Testis (tissue), 3 donors: Measurements from ENCODE around the gene GPR150. TPM values are rescaled to one million over a fixed set of nuclear protein-coding genes. Genes with fewer than 3 reads are reported as not detected.

ENCODE experiments used
- DNase-seq: peaks from one replicate; pipeline ENCODE4 v3.0.0-alpha.2; 2019
- H3K27ac ChIP-seq, 2 donors: fragments of 200-600 bp; sonication (generic); one replicate each; pipeline ENCODE4 v1.5.1; 2019
- H3K27me3 ChIP-seq: fragments of 200-600 bp; sonication (generic); one replicate; pipeline ENCODE4 v1.5.1; 2019
- H3K36me3 ChIP-seq: fragments of 200-600 bp; sonication (generic); one replicate; pipeline ENCODE4 v1.5.1; 2017; ENCODE audit warnings: low read depth; ENCODE audit errors: missing control alignments
- H3K4me1 ChIP-seq: fragments of 200-600 bp; sonication (generic); one replicate; pipeline ENCODE4 v1.5.1; 2019
- H3K4me3 ChIP-seq, 2 donors: fragments of 200-600 bp; sonication (generic); one replicate each; pipeline ENCODE4 v1.5.1; 2017 to 2019
- H3K9me3 ChIP-seq: fragments of 200-600 bp; sonication (generic); one replicate; pipeline ENCODE4 v1.5.1; 2017
- POLR2A ChIP-seq: fragments of 450-650 bp; IDR thresholded peaks from one replicate; pipeline ENCODE4 v1.6.1; 2017; ENCODE audit warnings: antibody characterized with exemption, mild to moderate bottlenecking, moderate library complexity
- WGBS, 2 donors: methylation state at CpG; one replicate each; pipeline ENCODE4 v1.1.5; 2018; 5-methylcytosine and 5-hydroxymethylcytosine counted together
- intact Hi-C: fragments of 100-400 bp; cut with DNase I; formaldehyde crosslinking; loops from one replicate; pipeline ENCODE4 v1.15.1; 2023; ENCODE audit warnings: low total_unique reads
- polyA plus RNA-seq: library from polyadenylated mRNA; stranded (reverse); fragments of 350-450 nt; fragmentation: Illumina TruSeq; extraction: RNeasy Lipid Tissue Mini Kit (QIAGEN cat#74804); gene quantifications from one replicate; pipeline ENCODE4 v1.2.3, GENCODE V29; 2014; ENCODE audit warnings: low read depth, low replicate concordance; ENCODE audit not compliant: insufficient read depth
- total RNA-seq, 2 donors: library from RNA; depleted of rRNA; stranded (reverse); fragments of >200 nt; gene quantifications; one replicate each; pipeline ENCODE4 v1.2.3, GENCODE V29; 2016
- TF ChIP-seq, protein P1 (sequence below), 3 experiments: fragments of 450-650 bp in 2 of 3; fragments of 200-600 bp in 1 of 3; sonication (generic) in 1 of 3; IDR thresholded peaks; one replicate each; pipeline ENCODE4 v1.5.1; 2016 to 2019; ENCODE audit warnings: antibody characterized with exemption in 3 of 3, mild to moderate bottlenecking in 2 of 3, moderate library complexity in 1 of 3

The GPR150 gene
- total and polyA plus RNA-seq, 3 donors from 2014 or later, result 0.45 to 0.99 (median 0.87) TPM

DNA sequence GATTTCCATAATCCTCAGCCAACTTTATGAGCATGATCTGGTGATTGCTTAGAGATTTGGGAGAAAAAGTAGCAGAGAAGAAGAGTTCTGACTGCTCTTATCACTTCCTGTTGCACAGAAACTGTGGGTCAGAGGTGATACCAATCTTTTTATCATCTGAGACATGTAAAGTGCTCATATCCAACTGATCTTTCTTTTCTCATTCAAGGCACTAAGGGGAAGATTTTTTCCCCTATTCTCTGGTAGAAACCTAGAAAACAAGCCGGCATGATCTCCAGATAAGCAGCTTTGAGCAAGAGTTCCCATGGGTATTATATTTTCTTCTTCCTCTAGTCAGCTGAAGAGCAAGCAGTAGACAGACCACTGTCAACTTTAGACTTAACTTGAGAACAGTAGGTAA is 29.0 kb upstream of the GPR150 start:
- 76 to 86% methylated on average over 1 of the region's 1 CpG for WGBS, 2 donors
- TF ChIP-seq, protein P1, sequence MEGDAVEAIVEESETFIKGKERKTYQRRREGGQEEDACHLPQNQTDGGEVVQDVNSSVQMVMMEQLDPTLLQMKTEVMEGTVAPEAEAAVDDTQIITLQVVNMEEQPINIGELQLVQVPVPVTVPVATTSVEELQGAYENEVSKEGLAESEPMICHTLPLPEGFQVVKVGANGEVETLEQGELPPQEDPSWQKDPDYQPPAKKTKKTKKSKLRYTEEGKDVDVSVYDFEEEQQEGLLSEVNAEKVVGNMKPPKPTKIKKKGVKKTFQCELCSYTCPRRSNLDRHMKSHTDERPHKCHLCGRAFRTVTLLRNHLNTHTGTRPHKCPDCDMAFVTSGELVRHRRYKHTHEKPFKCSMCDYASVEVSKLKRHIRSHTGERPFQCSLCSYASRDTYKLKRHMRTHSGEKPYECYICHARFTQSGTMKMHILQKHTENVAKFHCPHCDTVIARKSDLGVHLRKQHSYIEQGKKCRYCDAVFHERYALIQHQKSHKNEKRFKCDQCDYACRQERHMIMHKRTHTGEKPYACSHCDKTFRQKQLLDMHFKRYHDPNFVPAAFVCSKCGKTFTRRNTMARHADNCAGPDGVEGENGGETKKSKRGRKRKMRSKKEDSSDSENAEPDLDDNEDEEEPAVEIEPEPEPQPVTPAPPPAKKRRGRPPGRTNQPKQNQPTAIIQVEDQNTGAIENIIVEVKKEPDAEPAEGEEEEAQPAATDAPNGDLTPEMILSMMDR (IDR thresholded peaks at IDR 0.05), result no peak
- no peak for TF ChIP-seq POLR2A
- Histone ChIP-seq H3K4me3 (no peak overlapping the region), H3K27ac (no peak overlapping the region), H3K4me1 (no peaks in the 10 kb centered on the region), H3K9me3 (no peaks in the 10 kb centered on the region), H3K36me3 (no peaks in the 10 kb centered on the region), H3K27me3 (no peaks in the 10 kb centered on the region)
- DNase-seq, result no peak
- intact Hi-C loops, result no loop called here

- intact Hi-C loops, result no loop called here
- WGBS, 2 donors, result 92 to 94% methylated on average over 5 of the region's 5 CpGs
- Histone ChIP-seq H3K36me3 (no peaks in the 10 kb centered on the region), H3K9me3 (no peaks in the 10 kb centered on the region), H3K4me3 (no peak overlapping the region), H3K4me1 (no peaks in the 10 kb centered on the region), H3K27me3 (no peaks in the 10 kb centered on the region), H3K27ac (no peak overlapping the region)
- no peak for DNase-seq
- no peak for TF ChIP-seq POLR2A
- TF ChIP-seq, protein P1 (IDR thresholded peaks at IDR 0.05), result no peak
These were observed 28.4 kb upstream of the GPR150 start for GRCh38 chr5:95591490-95591901.

DNA sequence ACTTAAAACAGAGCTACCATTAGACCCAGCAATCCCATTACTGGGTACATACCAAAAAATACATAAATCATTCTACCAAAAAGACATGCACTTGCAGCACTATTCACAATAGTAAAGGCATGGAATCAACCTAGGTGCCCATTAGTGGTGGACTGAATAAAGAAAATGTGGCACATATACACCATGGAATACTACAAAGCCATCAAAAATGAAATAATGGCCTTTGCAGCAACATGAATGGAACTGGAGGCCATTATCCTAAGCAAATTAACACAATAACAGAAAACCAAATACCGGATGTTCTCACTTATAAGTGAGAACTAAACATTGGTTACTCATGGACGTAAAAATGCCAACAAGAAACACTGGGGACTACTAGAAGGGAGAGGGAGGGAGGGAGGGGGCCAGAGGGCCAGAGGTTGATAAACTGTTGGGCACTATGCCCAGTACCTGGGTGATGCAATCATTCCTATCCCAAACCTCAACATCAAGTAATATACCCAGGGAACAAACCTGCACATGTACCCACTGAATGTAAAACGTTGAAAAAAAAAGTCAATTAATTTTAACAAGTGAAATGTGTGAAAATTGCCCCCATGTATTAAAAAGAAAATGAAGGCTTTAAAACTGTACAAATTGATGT is 24.5 kb upstream of the GPR150 start:
- intact Hi-C loops, result no loop called here
- Histone ChIP-seq H3K36me3 (no peaks in the 10 kb centered on the region), H3K27ac (no peak overlapping the region), H3K4me1 (no peaks in the 10 kb centered on the region), H3K27me3 (no peaks in the 10 kb centered on the region), H3K9me3 (no peaks in the 10 kb centered on the region), H3K4me3 (no peak overlapping the region)
- no peak for DNase-seq
- TF ChIP-seq, protein P1 (IDR thresholded peaks at IDR 0.05), result no peak
- TF ChIP-seq POLR2A, result no peak
- WGBS, 2 donors, result 86 to 88% methylated on average over 3 of the region's 3 CpGs

DNA sequence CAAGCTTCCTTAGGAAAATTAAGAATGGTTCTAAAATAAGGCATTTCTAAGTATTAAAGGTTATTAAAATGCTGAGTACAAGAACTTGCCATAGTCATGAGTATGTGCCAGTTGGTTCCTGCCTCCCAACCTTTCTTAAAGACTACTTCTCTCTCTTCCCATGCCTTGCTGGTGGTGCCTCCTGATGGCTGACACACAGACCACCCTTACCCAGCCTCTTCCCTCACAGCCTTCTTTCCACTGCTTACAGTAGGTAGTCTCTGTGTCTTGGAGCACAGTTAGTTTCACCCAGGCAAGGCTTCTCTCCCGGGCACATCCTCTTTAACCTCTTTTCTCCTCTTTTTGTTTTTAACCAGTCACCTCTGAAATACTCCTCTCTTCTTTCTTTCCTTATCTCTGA is 20.6 kb upstream of the GPR150 start:
- H3K27ac ChIP-seq, result no peak overlapping the region
- intact Hi-C loops, result no loop called here
- H3K36me3 ChIP-seq, result no peaks in the 10 kb centered on the region
- no peak overlapping the region for H3K4me3 ChIP-seq
- WGBS, 2 donors, result 92 to 95% methylated on average over 1 of the region's 1 CpG
- no peaks in the 10 kb centered on the region for H3K4me1 ChIP-seq
- TF ChIP-seq, protein P1 (IDR thresholded peaks at IDR 0.05), result no peak
- TF ChIP-seq POLR2A, result no peak
- no peaks in the 10 kb centered on the region for H3K27me3 ChIP-seq
- H3K9me3 ChIP-seq, result no peaks in the 10 kb centered on the region
- DNase-seq, result no peak

DNA sequence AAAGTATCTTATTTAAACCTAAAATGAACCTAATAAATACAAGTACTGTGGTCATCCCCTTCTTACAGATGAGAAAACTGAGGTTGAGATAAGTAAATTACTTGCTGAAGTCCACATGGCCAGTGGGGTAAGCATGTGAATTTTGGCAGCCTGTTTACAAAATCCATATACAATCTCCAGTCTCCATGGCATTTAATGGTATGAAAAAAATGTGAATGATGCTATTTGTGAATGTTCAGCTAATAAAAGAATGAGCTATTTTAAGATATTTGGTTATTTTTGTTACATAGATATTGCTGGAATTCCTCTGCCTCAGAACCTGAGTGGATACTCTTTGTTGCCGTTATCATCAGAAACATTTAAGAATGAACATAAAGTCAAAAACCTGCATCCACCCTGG is 19.3 kb upstream of the GPR150 start:
- no peak for DNase-seq
- intact Hi-C loops, result no loop called here
- no peaks in the 10 kb centered on the region for H3K9me3 ChIP-seq
- H3K27me3 ChIP-seq, result no peaks in the 10 kb centered on the region
- no peaks in the 10 kb centered on the region for H3K4me1 ChIP-seq
- no peaks in the 10 kb centered on the region for H3K36me3 ChIP-seq
- 58 to 73% methylated on average over 1 of the region's 1 CpG for WGBS, 2 donors
- no peak overlapping the region for H3K27ac ChIP-seq
- no peak overlapping the region for H3K4me3 ChIP-seq
- TF ChIP-seq POLR2A, result no peak
- TF ChIP-seq, protein P1 (IDR thresholded peaks at IDR 0.05), result no peak
